GM12878 (cell line): ENCODE measurements around the gene HIRA. TPM values are rescaled to one million over a fixed set of nuclear protein-coding genes. Genes with fewer than 3 reads are reported as not detected.

Experiments
- BCL3 ChIP-seq: IDR thresholded peaks from 2 replicates; pipeline ENCODE4 v1.6.1; 2011; ENCODE audit warnings: borderline replicate concordance, low read depth, mild to moderate bottlenecking, moderate library complexity, low read length; ENCODE audit not compliant: insufficient read depth, poor library complexity, severe bottlenecking
- E4F1 ChIP-seq: fragments of 450-650 bp; IDR thresholded peaks from 2 replicates; pipeline ENCODE4 v1.6.1; 2018; ENCODE audit warnings: borderline replicate concordance, mild to moderate bottlenecking; ENCODE audit not compliant: partially characterized antibody
- MTA3 ChIP-seq: IDR thresholded peaks from 2 replicates; pipeline ENCODE4 v1.6.1; 2012; ENCODE audit warnings: low read length, inconsistent platforms, borderline replicate concordance
- SPI1 ChIP-seq: IDR thresholded peaks from 2 replicates; pipeline ENCODE4 v1.6.1; 2011; ENCODE audit warnings: low read depth, mild to moderate bottlenecking, low read length, moderate library complexity, borderline replicate concordance; ENCODE audit not compliant: insufficient read depth
- ZNF687 ChIP-seq: fragments of 450-650 bp; IDR thresholded peaks from 2 replicates; pipeline ENCODE4 v1.6.1; 2017; ENCODE audit warnings: mild to moderate bottlenecking, moderate library complexity
- polyA plus RNA-seq, 11 experiments: library from polyadenylated mRNA; depleted of rRNA in 4 of 11; unstranded in 6 of 11; stranded (reverse) in 5 of 11; fragments of >200 nt; fragmentation: Nextera tagmentation in 4 of 11; fragmentation: Illumina TruSeq in 1 of 11; extraction: Ambion mirVana in 4 of 11; extraction: Trizol in 1 of 11; gene quantifications; 1 replicate in 1 of 11; 2 replicates in 10 of 11; pipeline versions ENCODE4 v1.2.1 to v1.2.3, GENCODE V29; 2011 to 2016; ENCODE audit warnings: inconsistent platforms in 2 of 11, missing spikeins in 2 of 11, low read depth in 1 of 11
- total RNA-seq, 4 experiments: library from RNA; depleted of rRNA in 3 of 4; stranded (reverse); fragments of >200 nt in 3 of 4; fragmentation: Illumina TruSeq in 1 of 4; extraction: Trizol in 1 of 4; gene quantifications; 2 replicates each; pipeline versions ENCODE4 v1.2.1 to v1.2.3, GENCODE V29; 2013 to 2021
- TF ChIP-seq, protein P1 (sequence below): fragments of 150-350 bp; IDR thresholded peaks from 2 replicates; pipeline ENCODE4 v1.6.1; 2016; ENCODE audit warnings: low read depth, low read length

HIRA gene
- total and polyA plus RNA-seq, 10 of the 15 experiments (the other 5 are each of a cell fraction or from before 2014, with no cell fraction given) = 0.34 to 32.7 (median 14.5) TPM

- TF ChIP-seq, protein P1, sequence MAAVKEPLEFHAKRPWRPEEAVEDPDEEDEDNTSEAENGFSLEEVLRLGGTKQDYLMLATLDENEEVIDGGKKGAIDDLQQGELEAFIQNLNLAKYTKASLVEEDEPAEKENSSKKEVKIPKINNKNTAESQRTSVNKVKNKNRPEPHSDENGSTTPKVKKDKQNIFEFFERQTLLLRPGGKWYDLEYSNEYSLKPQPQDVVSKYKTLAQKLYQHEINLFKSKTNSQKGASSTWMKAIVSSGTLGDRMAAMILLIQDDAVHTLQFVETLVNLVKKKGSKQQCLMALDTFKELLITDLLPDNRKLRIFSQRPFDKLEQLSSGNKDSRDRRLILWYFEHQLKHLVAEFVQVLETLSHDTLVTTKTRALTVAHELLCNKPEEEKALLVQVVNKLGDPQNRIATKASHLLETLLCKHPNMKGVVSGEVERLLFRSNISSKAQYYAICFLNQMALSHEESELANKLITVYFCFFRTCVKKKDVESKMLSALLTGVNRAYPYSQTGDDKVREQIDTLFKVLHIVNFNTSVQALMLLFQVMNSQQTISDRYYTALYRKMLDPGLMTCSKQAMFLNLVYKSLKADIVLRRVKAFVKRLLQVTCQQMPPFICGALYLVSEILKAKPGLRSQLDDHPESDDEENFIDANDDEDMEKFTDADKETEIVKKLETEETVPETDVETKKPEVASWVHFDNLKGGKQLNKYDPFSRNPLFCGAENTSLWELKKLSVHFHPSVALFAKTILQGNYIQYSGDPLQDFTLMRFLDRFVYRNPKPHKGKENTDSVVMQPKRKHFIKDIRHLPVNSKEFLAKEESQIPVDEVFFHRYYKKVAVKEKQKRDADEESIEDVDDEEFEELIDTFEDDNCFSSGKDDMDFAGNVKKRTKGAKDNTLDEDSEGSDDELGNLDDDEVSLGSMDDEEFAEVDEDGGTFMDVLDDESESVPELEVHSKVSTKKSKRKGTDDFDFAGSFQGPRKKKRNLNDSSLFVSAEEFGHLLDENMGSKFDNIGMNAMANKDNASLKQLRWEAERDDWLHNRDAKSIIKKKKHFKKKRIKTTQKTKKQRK = no peak
- TF ChIP-seq ZNF687 = no peak
- no peak for TF ChIP-seq E4F1
- TF ChIP-seq BCL3 = no peak
- no peak for TF ChIP-seq SPI1
- no peak for TF ChIP-seq MTA3
Measured at GRCh38 chr22:19377565-19378343, 53.8 kb downstream of the HIRA start (continued).
